Measurements from ENCODE around the gene ITPR1. TPM values are rescaled to one million over a fixed set of nuclear protein-coding genes. Genes with fewer than 3 reads are reported as not detected.

The ITPR1 gene
- polyA plus RNA-seq, 1 donor = 16.4 TPM

GRCh38 chr3:4478261-4478660 lies 14.9 kb upstream of the ITPR1 start:
- no peak for DNase-seq (ENCODE audit: low read depth)

DNA sequence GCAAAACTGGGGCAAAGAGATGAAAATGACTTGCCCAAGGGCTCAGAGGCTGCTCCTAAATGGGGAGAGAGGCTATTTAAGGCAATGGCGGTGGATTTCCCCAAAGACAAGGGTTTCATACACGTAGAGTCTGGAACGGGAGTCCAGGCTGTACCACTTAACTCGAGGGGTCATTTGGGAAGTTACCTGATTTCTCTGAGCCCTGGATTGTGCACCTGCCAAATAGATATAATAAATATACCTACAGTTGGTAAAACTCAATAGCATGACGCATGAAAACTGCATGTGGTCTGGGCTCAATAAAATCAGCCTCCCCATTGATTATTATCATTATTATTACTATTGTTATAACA lies 1.3 kb upstream of the ITPR1 start:
- DNase-seq (ENCODE audit: low read depth) = no peak

DNA sequence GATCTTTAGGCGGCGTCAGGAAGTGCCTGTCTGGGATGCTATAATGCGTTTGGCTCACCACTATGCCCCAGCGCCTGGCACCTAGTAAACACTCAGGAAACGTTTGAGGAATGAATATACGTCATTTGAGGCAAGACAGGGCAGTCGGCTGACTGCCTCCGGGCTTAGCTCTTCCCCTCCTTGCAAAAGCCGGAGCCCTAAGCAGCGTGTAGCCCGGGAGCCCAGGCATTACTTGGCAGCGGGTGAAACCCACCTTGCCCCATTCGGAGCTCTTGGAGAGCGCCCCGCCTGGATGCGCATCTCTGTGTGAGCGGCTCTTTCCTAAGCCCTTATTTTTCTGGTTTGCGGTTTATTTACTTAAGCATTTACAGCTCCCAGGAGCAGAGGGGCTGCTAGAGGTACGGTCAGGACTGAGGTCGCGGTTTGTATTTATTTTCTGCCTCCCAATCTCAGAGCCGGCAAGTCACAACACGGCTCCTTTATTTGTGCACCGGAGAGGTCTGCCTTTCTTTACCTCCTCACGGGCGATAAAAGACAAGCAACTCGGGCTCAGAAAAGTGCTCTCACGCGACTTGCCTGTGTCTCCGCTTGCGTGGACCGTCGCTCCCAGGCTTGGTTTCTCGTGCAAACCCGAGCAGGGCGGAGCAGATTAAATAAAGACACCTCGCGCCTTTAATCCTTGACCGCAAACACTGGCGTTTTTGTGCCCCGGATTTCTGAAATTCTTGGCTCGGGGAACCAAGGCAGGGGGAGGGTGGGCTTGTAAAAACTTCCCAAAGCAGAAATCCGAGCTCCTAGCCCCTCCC lies 737 bp upstream of the ITPR1 start:
- no peak for DNase-seq (ENCODE audit: low read depth)

- no peak for DNase-seq (ENCODE audit: low read depth)
These were observed 1.1 kb downstream of the ITPR1 start for GRCh38 chr3:4493941-4494894.

DNA sequence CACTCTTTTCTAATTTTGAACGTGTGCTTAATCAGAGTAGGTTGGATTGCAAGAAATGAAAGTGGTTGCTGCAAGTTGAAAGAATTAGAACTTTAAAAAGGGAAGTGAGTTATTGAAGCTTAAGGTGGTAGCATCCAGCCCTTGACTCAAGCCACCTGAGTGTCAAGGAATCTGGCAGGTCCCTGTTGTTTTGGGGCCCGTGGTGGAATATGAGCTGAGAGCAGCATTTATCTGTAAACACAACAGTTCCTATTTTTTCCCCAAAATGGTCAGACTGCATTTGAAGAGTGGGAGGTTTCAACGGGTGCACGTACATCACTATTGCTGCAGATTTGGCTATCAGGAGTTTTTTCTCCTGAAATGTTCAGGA lies 1.7 kb downstream of the ITPR1 start:
- no peak for DNase-seq (ENCODE audit: low read depth)

DNA sequence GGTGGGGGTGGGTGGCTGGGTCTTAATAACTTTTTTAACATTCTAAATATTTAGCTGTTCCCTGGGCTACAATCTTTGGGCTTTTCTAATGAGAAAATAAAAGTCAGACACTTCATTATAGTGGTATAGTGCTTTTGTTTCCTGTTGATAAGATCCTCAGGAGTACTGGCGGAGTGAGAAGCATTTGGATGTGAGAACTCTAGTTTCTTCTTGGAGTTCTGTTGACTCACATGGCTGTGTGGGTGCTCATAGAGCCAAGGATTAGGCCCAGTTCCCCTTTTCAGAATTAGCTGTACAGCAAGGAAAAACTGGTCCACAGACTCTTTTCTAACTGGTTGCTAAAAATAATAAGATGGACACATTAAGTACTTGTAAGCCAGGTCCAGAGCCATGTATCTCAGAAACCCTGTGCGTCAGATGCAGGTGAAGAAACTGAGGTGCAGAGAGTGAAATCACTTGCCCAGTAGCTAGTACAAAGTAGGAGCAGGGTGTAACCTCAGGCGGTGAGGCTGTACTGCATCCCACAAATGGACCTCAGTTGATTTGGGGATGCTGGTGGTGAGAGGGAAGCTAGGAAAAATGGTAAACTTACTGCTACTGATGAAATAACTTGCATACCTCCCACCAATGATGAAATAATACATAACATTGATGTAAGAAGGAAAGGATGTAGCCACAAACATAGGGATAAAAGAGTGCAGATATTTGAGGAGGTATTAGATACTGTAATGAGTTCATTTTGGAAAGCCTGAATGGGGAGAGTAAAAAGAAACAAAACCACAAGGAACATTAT lies 2.3 kb downstream of the ITPR1 start:
- DNase-seq (ENCODE audit: low read depth) = no peak

- no peak for DNase-seq (ENCODE audit: low read depth)
These were observed 2.9 kb downstream of the ITPR1 start for GRCh38 chr3:4496087-4496452.

DNA sequence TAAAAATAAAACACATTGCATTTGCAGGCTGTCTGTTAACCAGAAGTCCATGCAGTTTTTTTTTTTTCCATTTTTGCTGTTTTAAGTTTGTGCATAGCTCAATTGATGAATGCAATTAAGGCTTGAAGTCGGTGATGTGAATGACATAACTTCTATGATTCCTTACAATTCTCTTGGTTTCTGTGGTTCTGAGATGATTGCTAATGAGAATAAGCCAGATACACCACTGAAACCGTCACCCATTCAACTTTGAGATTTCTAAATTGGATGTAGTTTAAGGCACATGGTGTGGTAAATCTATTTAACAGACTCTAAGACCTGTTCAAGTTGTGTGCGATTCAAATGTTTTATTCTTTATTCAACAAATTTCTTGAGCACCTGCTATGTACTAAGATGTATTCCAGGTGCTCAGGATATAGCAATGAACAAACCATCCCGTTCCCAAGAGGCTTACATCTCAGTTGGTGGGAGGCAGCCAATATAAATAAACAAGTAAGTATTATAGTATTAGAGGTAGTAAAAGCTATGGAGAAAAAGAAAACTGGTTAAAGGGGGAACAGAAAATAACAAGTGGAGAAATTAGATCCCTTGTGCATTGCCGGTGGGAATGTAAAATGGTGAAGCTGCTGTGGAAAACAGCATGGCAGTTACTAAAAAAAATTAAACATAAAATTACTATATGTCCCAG lies 4.0 kb downstream of the ITPR1 start:
- DNase-seq (ENCODE audit: low read depth) = no peak

DNA sequence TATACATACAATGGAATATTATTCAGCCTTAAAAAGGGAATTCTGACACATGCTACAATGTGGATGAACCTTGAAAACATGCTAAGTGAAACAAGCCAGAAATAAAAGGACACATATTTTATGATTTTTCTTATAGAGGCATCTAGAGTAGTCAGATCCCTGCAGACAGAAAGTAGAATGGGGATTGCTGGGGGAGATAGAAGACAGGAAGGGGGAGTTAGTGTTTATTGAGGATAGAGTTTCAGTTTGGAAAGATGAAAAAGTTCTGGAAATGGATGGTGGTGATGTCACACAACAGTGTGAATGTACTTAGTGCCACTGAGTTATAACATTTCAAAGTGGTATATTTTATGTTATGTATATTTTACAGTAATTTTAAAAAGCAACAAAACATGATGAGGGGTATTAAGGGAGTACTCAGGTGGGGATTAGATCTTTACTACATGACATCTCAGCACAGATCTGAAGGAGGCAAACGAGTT lies 4.7 kb downstream of the ITPR1 start:
- DNase-seq (ENCODE audit: low read depth) = no peak

DNA sequence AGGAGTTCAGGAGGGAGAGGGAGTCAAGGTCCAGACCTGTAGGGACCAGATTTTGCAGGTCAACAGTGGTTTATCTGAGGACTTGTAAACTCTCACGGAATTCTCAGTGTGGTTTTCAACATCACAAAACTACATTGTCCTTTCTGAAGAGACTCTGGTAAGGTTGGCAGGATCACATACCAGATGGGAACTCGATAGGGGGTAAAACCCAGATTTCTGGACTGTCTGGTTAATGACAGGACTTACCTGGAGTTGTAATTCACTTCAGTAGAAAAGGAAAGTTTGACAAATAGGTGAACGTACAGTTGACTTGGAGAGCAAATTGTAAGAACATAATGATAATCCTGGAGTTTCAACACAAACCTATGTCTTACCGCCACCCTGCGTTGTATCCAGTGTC lies 5.3 kb downstream of the ITPR1 start:
- no peak for DNase-seq (ENCODE audit: low read depth)

DNA sequence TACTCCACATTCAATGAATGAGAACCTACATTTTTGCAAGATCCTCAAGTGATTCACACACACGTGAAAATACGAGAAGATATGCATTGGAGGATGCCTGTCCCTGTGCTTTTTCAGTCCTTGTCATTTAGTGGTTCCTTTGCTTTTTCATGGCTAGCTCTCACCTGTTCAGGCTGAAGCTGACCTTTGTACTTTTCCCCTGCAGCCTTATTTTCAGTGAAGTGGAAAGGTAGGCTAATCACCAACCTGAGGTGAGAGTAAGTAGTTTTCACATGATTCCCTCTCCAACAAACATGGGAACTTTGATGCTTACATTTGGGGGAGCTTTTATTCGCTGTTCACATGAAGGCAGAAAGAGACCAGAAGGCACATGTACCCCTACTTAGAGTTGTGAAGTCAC lies 8.3 kb downstream of the ITPR1 start:
- no peak for DNase-seq (ENCODE audit: low read depth)

- no peak for DNase-seq (ENCODE audit: low read depth)
These were observed 8.8 kb downstream of the ITPR1 start for GRCh38 chr3:4501927-4502326.

DNA sequence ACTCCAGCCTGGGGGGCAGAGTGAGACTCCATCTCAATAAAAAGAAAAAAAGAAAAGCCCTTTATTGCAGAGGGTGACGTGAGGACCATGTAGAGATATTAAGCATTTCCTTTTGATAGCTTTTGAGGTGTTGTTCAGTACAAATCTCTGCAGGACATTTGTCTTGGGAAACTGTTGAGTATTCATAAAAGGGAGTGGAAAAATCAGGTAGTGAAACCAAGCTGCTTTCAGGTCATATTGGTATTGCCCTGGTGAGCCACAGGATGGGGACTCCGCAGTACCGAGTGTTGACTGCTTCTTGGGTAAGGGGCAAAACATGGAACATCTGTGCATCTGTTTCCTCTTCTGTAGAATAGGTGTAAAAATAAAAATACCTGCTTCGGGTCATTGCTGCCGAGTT lies 9.9 kb downstream of the ITPR1 start:
- DNase-seq (ENCODE audit: low read depth) = no peak

GRCh38 chr3:4504340-4505261 lies 11.5 kb downstream of the ITPR1 start:
- no peak for DNase-seq (ENCODE audit: low read depth)

GRCh38 chr3:4505688-4506558 lies 12.8 kb downstream of the ITPR1 start:
- DNase-seq (ENCODE audit: low read depth) = no peak

DNA sequence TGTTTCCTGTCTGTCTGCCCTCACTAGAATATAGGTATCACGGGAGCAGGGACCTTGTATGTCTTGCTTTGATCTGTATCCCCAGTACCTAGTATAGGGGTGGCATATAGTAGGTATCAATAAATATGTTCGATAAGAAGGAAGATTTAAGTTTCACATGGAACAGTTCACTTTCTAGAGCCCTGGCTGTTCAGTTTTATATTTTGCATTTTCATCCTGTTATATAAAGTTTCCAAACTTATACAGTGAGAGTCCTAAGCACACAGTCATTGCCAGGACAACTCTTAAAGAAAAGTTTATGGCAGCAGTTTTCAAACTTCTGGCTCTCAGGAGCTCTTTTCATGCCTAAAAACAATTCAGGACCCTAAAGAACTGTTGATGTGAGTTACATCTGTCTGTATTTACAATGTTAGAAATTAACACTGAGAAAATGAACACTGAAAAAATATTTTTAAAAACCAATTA lies 13.4 kb downstream of the ITPR1 start:
- no peak for DNase-seq (ENCODE audit: low read depth)

GRCh38 chr3:4507024-4507596 lies 14.0 kb downstream of the ITPR1 start:
- DNase-seq (ENCODE audit: low read depth) = no peak

DNA sequence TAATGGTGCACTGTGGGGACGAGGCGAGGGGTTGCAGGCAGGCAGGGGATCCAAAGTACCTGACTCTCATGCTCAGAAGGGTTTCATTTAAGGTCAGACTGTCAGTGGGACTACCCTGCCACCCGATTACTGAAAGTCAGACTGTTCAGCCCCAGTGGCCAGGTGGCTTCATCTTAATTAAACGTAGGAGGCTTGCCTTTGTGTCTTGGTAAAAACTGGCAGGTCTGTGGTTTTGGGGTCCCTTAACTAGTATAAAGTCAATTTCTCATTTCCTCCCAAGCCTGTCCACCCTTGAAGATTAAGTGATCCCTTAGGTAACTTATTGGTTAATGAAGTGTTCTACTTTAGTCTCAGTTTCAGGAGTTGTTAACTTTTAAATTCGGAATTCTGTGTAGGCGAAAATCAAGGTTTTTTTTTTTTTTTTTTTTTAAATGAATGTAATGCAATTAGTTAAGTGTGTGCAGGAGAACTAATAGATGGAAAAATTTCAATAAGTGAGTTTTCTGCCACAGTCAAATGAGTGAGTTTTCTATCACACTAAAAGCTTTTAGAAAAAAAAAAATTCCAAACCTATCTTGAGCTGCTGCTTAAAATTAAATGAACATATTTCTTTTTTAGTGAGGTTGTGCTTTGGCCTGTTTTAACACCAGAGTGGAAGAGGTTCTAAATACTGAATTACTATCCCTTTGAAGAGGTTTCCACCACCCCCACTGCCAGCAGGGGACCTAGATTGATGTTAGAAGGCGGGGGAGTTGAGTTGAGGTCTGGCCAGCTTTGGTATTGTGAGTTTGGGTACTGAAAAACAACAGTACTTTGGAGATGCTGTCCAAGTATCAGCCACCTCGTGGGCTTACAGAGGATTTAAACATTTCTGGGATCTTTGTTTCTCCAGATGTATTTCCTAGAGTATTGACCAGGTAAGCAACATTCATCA lies 15.2 kb downstream of the ITPR1 start:
- no peak for DNase-seq (ENCODE audit: low read depth)
